H1 (cell line): Measurements from ENCODE around the gene OTOGL. TPM values are rescaled to one million over a fixed set of nuclear protein-coding genes. Genes with fewer than 3 reads are reported as not detected.

Experiments used
- CTCF ChIA-PET: fragments of 300-600 bp; sonication (Branson Sonifier 250); formaldehyde crosslinking; loops from one replicate; lab custom pipeline; 2021; ENCODE audit not compliant: partially characterized antibody; lab: Charles Lee
- POLR2A ChIA-PET: fragments of 300-600 bp; sonication (Branson Sonifier 250); formaldehyde crosslinking; loops from one replicate; lab custom pipeline; 2021; ENCODE audit warnings: inconsistent platforms; ENCODE audit not compliant: partially characterized antibody; lab: Charles Lee
- DNase-seq, 2 experiments: peaks; one replicate each; pipeline versions ENCODE4 v3.0.0 to v3.0.0-alpha.2; 2010 to 2022; ENCODE audit warnings: low spot score in 2 of 2, low read depth in 1 of 2, mixed read lengths in 1 of 2
- FAIRE-seq: peaks from 2 replicates; lab custom pipeline; 2011; peaks lifted over from hg19 to GRCh38; lab: Jason Lieb, UNC
- H2AFZ ChIP-seq: 2 replicates; pipeline ENCODE4 v1.8.1; 2012; ENCODE audit warnings: low read length, inconsistent platforms
- H2AK5ac ChIP-seq: 2 replicates; pipeline ENCODE4 v1.6.1; 2013; ENCODE audit warnings: low read depth, low read length
- H2BK120ac ChIP-seq: replicated peaks from 2 replicates; pipeline ENCODE3; 2013; ENCODE audit warnings: low read depth, low read length, inconsistent platforms
- H2BK12ac ChIP-seq: 2 replicates; pipeline ENCODE4 v1.6.1; 2013; ENCODE audit warnings: low read depth, low read length
- H2BK15ac ChIP-seq: 2 replicates; pipeline ENCODE4 v1.6.1; 2013; ENCODE audit warnings: low read length
- H2BK20ac ChIP-seq: 2 replicates; pipeline ENCODE4 v1.6.1; 2013; ENCODE audit warnings: low read length
- H2BK5ac ChIP-seq: 2 replicates; pipeline ENCODE4 v1.6.1; 2013; ENCODE audit warnings: low read depth, low read length
- H3K14ac ChIP-seq: 2 replicates; pipeline ENCODE4 v1.6.1; 2013; ENCODE audit warnings: inconsistent platforms; ENCODE audit not compliant: insufficient read length
- H3K18ac ChIP-seq: 2 replicates; pipeline ENCODE4 v1.6.1; 2013; ENCODE audit warnings: low read length; ENCODE audit errors: extremely low read depth
- H3K23ac ChIP-seq: 2 replicates; pipeline ENCODE4 v1.6.1; 2013; ENCODE audit warnings: inconsistent platforms; ENCODE audit not compliant: insufficient read length
- H3K23me2 ChIP-seq: 2 replicates; pipeline ENCODE4 v1.6.1; 2013; ENCODE audit warnings: low read depth, low read length
- H3K27ac ChIP-seq: 2 replicates; pipeline ENCODE4 v1.6.1; 2011; ENCODE audit warnings: low read depth, low read length, inconsistent platforms
- H3K27me3 ChIP-seq, 4 experiments: replicated peaks in 1 of 4; 1 replicate in 1 of 4; 2 replicates in 3 of 4; pipeline versions ENCODE4 v1.6.1 to v1.8.1; 2011 to 2013; ENCODE audit warnings: low read length in 3 of 4, mild to moderate bottlenecking in 3 of 4, inconsistent platforms in 2 of 4, mixed read lengths in 2 of 4, moderate library complexity in 1 of 4; ENCODE audit not compliant: control insufficient read depth in 3 of 4, insufficient read depth in 3 of 4; ENCODE audit errors: extremely low read depth in 1 of 4
- H3K36me3 ChIP-seq, 4 experiments: 2 replicates each; pipeline versions ENCODE4 v1.6.1 to v1.8.1; 2011 to 2013; ENCODE audit warnings: mild to moderate bottlenecking in 4 of 4, low read length in 3 of 4, moderate library complexity in 2 of 4, control low read depth in 1 of 4, inconsistent platforms in 1 of 4; ENCODE audit not compliant: insufficient read depth in 4 of 4, control insufficient read depth in 2 of 4
- H3K4ac ChIP-seq: replicated peaks from 2 replicates; pipeline ENCODE3; 2013; ENCODE audit warnings: low read length, low read depth, mixed read lengths, inconsistent platforms; ENCODE audit not compliant: insufficient read length
- H3K4me1 ChIP-seq, 4 experiments: replicated peaks in 1 of 4; 1 replicate in 1 of 4; 2 replicates in 3 of 4; pipeline versions ENCODE4 v1.6.1 to v1.8.1; 2011 to 2013; ENCODE audit warnings: low read length in 3 of 4, inconsistent platforms in 2 of 4, mixed read lengths in 1 of 4; ENCODE audit not compliant: insufficient read depth in 4 of 4, control insufficient read depth in 3 of 4
- H3K4me2 ChIP-seq, 2 experiments: 2 replicates each; pipeline versions ENCODE4 v1.6.1 to v1.8.1; 2011 to 2013; ENCODE audit warnings: low read depth in 2 of 2, low read length in 2 of 2, control low read depth in 1 of 2, inconsistent platforms in 1 of 2, mild to moderate bottlenecking in 1 of 2; ENCODE audit not compliant: insufficient read depth in 1 of 2
- H3K4me3 ChIP-seq, 4 experiments: fragments of 200-600, 300-600 bp in 1 of 4; sonication (generic), shearing (Covaris generic), sonication (Bioruptor Twin) in 1 of 4; 2 replicates each; pipeline versions ENCODE4 v1.5.1 to v1.8.1; 2011 to 2016; ENCODE audit warnings: low read length in 4 of 4, low read depth in 3 of 4, control low read depth in 2 of 4, inconsistent platforms in 2 of 4, mild to moderate bottlenecking in 2 of 4, mixed read lengths in 1 of 4, moderate library complexity in 1 of 4; ENCODE audit not compliant: insufficient read depth in 2 of 4; ENCODE audit errors: extremely low read depth in 1 of 4
- H3K56ac ChIP-seq: replicated peaks from 2 replicates; pipeline ENCODE3; 2013; ENCODE audit warnings: low read depth, mild to moderate bottlenecking, mixed read lengths, low read length, inconsistent platforms; ENCODE audit not compliant: insufficient read length
- H3K79me1 ChIP-seq: 2 replicates; pipeline ENCODE4 v1.6.1; 2013; ENCODE audit warnings: low read depth, low read length, control low read depth
- H3K79me2 ChIP-seq, 2 experiments: 2 replicates each; pipeline versions ENCODE4 v1.6.1 to v1.8.1; 2012 to 2013; ENCODE audit warnings: low read length in 2 of 2, mild to moderate bottlenecking in 2 of 2, inconsistent platforms in 1 of 2; ENCODE audit not compliant: insufficient read depth in 2 of 2, control insufficient read depth in 1 of 2
- H3K9ac ChIP-seq, 4 experiments: replicated peaks in 1 of 4; 1 replicate in 1 of 4; 2 replicates in 3 of 4; pipeline versions ENCODE4 v1.6.1 to v1.8.1; 2011 to 2013; ENCODE audit warnings: low read depth in 3 of 4, low read length in 3 of 4, control low read depth in 2 of 4, mild to moderate bottlenecking in 2 of 4, moderate library complexity in 2 of 4, inconsistent platforms in 1 of 4; ENCODE audit errors: extremely low read depth in 1 of 4
- H3K9me3 ChIP-seq, 2 experiments: 2 replicates each; pipeline versions ENCODE4 v1.6.1 to v1.8.1; 2012 to 2013; ENCODE audit warnings: mild to moderate bottlenecking in 2 of 2, moderate library complexity in 2 of 2, control low read depth in 1 of 2, inconsistent platforms in 1 of 2, low read depth in 1 of 2, low read length in 1 of 2, mixed read lengths in 1 of 2; ENCODE audit not compliant: insufficient read depth in 2 of 2
- H4K20me1 ChIP-seq, 2 experiments: replicated peaks in 1 of 2; 2 replicates each; pipeline versions ENCODE3 to v1.8.1; 2011 to 2013; ENCODE audit warnings: inconsistent platforms in 2 of 2, low read length in 2 of 2, mild to moderate bottlenecking in 1 of 2; ENCODE audit not compliant: insufficient read depth in 2 of 2, control insufficient read depth in 1 of 2
- H4K5ac ChIP-seq: 2 replicates; pipeline ENCODE4 v1.6.1; 2013; ENCODE audit warnings: low read length, low read depth, mixed read lengths, inconsistent platforms; ENCODE audit not compliant: insufficient read length
- H4K8ac ChIP-seq: 2 replicates; pipeline ENCODE4 v1.8.0; 2013; ENCODE audit warnings: mild to moderate bottlenecking, moderate library complexity, low read length, inconsistent platforms; ENCODE audit not compliant: insufficient read depth; ENCODE audit errors: extremely low read depth
- H4K91ac ChIP-seq: replicated peaks from 2 replicates; pipeline ENCODE3; 2013; ENCODE audit warnings: low read length, mixed read lengths, inconsistent platforms; ENCODE audit not compliant: insufficient read length
- EP300 ChIP-seq, 2 experiments: IDR thresholded peaks; 1 replicate in 1 of 2; 2 replicates in 1 of 2; pipeline ENCODE4 v1.6.1; 2011 to 2012; ENCODE audit warnings: low read depth in 2 of 2, low read length in 2 of 2, mild to moderate bottlenecking in 2 of 2, borderline replicate concordance in 1 of 2, inconsistent platforms in 1 of 2, moderate library complexity in 1 of 2
- SAP30 ChIP-seq: fragments of 300-600 bp; sonication (generic); IDR thresholded peaks from 2 replicates; pipeline ENCODE4 v1.7.1; 2012; ENCODE audit warnings: low read length, moderate library complexity, mild to moderate bottlenecking, inconsistent platforms; ENCODE audit not compliant: insufficient read depth, insufficient replicate concordance
- WGBS, 2 experiments: shearing (Covaris generic) in 1 of 2; methylation state at CpG; one replicate each; pipeline versions ENCODE4 v1.1.6 to v1.1.7; 2013 to 2015; ENCODE audit warnings: low lambda C conversion rate in 2 of 2, mixed read lengths in 2 of 2, inconsistent platforms in 1 of 2, low coverage in 1 of 2, missing lambda C conversion rate in 1 of 2; ENCODE audit not compliant: insufficient replicate concordance in 2 of 2, insufficient coverage in 1 of 2, insufficient read length in 1 of 2; ENCODE audit errors: extremely low coverage in 1 of 2, missing lambda C conversion rate in 1 of 2; 5-methylcytosine and 5-hydroxymethylcytosine counted together
- polyA plus RNA-seq, 7 experiments: library from polyadenylated mRNA; depleted of rRNA in 3 of 7; stranded (reverse) in 5 of 7; unstranded in 2 of 7; fragments of >200 nt in 5 of 7; fragments of 200-250 nt in 2 of 7; gene quantifications; 1 replicate in 5 of 7; 2 replicates in 1 of 7; 4 replicates in 1 of 7; pipeline versions ENCODE4 v1.2.1 to v1.2.3, GENCODE V29; 2011 to 2013; ENCODE audit warnings: missing spikeins in 2 of 7, mixed read lengths in 2 of 7
- total RNA-seq: library from RNA; stranded (reverse); fragmentation: NEBNext Ultra II Directional; extraction: Animal tissue kit (Norgen Biotek cat#: 25700); gene quantifications from 2 replicates; pipeline ENCODE4 v1.2.1, GENCODE V29; 2021

The OTOGL gene
- total and polyA plus RNA-seq, 2 of the 8 experiments (the other 6 are each of a cell fraction or from before 2014, with no cell fraction given): 0.12 to 0.17 TPM

DNA sequence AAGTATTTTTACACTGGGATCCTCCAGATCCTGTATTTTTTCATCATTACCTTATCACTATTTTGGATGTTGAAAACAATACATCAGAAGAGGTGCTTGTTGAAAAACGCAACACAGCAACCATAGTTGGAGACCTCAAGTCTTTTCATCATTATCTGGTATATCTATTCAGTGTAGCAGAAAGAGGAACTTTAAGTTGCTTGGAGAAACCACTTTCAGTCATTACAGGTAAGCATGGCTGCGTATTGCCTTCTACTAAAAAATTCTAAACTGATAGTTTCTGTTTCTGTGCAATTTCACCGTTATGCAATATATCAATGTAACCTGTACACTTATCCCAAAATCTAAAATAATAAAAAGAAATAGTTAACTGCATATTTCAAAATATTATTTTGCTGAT lies 312.4 kb downstream of the OTOGL start:
- no peak overlapping the region for H3K4me2 ChIP-seq
- FAIRE-seq: no peak
- H2AFZ ChIP-seq: no peak overlapping the region
- CTCF ChIA-PET: interaction anchor here (0.6 to 1.4 kb wide), 4 partner anchors 11 to 847 kb away, joined by 3 to 7 read pairs (median 4); no protein-coding TSS in a partner anchor
- H3K9me3 ChIP-seq: no peaks in the 10 kb centered on the region
- WGBS, 2 experiments: 84% methylated on average over 3 of the region's 3 CpGs; no CpG with 5 or more reads in 1 of the 2 experiments
- no peak overlapping the region for H3K14ac ChIP-seq
- no peaks in the 10 kb centered on the region for H3K79me2 ChIP-seq
- H4K20me1 ChIP-seq: no peaks in the 10 kb centered on the region
- H3K36me3 ChIP-seq: no peaks in the 10 kb centered on the region
- no peaks in the 10 kb centered on the region; the same call in 1 of the 2 replicates for H3K23me2 ChIP-seq
- H2BK15ac ChIP-seq: no peak overlapping the region
- H3K4ac ChIP-seq: no peak overlapping the region
- H2BK20ac ChIP-seq: no peak overlapping the region
- H3K4me3 ChIP-seq: no peak overlapping the region
- no peak overlapping the region for H2AK5ac ChIP-seq
- no peaks in the 10 kb centered on the region for H3K79me1 ChIP-seq
- no peak overlapping the region for H3K9ac ChIP-seq
- no peak overlapping the region for H4K5ac ChIP-seq
- no peak overlapping the region for H2BK5ac ChIP-seq
- H3K56ac ChIP-seq: no peak overlapping the region
- no peak overlapping the region for H3K23ac ChIP-seq
- H3K27ac ChIP-seq: no peak overlapping the region
- no peak overlapping the region for H4K8ac ChIP-seq
- H2BK120ac ChIP-seq: no peak overlapping the region
- DNase-seq: no peak
- no peak overlapping the region for H2BK12ac ChIP-seq
- no peaks in the 10 kb centered on the region for H3K4me1 ChIP-seq
- POLR2A ChIA-PET: no interaction called here
- H4K91ac ChIP-seq: no peak overlapping the region
- no peak for TF ChIP-seq SAP30
- no peak for TF ChIP-seq EP300 (IDR thresholded peaks at IDR 0.05; ENCODE audit: borderline replicate concordance in 1 of 2, low read depth in 2 of 2, low read length in 2 of 2)
- no peaks in the 10 kb centered on the region for H3K27me3 ChIP-seq
- no peak overlapping the region for H3K18ac ChIP-seq
